ENCODE results near the gene IMMP2L. TPM values are rescaled to one million over a fixed set of nuclear protein-coding genes. Genes with fewer than 3 reads are reported as not detected.
A peak's percentile ranks its signal among the peaks of the same experiment; 100 is the strongest.

The IMMP2L gene
- total RNA-seq, 2 donors from 2014 or later = 7.3 to 7.7 TPM

- no peak for DNase-seq (ENCODE audit: low spot score)
- no peaks in the 10 kb centered on the region for H3K36me3 ChIP-seq
- H3K4me3 ChIP-seq = no peak overlapping the region
- TF ChIP-seq, protein P1, sequence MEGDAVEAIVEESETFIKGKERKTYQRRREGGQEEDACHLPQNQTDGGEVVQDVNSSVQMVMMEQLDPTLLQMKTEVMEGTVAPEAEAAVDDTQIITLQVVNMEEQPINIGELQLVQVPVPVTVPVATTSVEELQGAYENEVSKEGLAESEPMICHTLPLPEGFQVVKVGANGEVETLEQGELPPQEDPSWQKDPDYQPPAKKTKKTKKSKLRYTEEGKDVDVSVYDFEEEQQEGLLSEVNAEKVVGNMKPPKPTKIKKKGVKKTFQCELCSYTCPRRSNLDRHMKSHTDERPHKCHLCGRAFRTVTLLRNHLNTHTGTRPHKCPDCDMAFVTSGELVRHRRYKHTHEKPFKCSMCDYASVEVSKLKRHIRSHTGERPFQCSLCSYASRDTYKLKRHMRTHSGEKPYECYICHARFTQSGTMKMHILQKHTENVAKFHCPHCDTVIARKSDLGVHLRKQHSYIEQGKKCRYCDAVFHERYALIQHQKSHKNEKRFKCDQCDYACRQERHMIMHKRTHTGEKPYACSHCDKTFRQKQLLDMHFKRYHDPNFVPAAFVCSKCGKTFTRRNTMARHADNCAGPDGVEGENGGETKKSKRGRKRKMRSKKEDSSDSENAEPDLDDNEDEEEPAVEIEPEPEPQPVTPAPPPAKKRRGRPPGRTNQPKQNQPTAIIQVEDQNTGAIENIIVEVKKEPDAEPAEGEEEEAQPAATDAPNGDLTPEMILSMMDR (IDR thresholded peaks at IDR 0.05) = no peak
- H3K9me3 ChIP-seq = no peaks in the 10 kb centered on the region
- peak overlapping the region in 1 of 2 donors; percentile 31 for H3K27ac ChIP-seq
- H3K27me3 ChIP-seq = no peaks in the 10 kb centered on the region
- peaks cover 0 to 14% of the 10 kb centered on the region in 2 donors for H3K4me1 ChIP-seq
Measured at GRCh38 chr7:111138586-111138985, 423.7 kb downstream of the IMMP2L start.

DNA sequence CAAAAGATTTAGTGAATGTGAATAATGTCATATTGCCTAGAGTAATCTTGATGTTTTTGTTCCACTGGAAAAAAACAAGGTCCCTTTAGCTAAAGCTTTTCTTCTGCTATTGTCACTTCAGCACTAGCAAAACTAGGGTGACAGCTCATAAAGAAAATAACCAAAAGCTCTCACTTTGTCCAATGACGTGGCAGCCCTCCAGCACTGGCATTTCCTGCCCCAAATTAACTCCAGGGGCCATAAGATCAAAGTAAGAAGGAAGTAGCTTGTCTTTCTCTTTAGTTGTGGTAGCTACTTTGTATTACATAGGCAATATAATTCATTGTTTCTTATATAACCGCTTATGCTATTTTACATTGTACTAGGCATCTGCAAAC is 424.1 kb downstream of the IMMP2L start:
- Histone ChIP-seq H3K4me1 (peaks cover 0 to 14% of the 10 kb centered on the region in 2 donors), H3K9me3 (no peaks in the 10 kb centered on the region), H3K27ac (peak overlapping the region in 1 of 2 donors; percentile 31), H3K4me3 (no peak overlapping the region), H3K36me3 (no peaks in the 10 kb centered on the region), H3K27me3 (no peaks in the 10 kb centered on the region)
- TF ChIP-seq, protein P1 (IDR thresholded peaks at IDR 0.05) = no peak
- DNase-seq (ENCODE audit: low spot score) = no peak

- TF ChIP-seq, protein P1 (IDR thresholded peaks at IDR 0.05) = no peak
- peaks cover 0 to 14% of the 10 kb centered on the region in 2 donors for H3K4me1 ChIP-seq
- H3K36me3 ChIP-seq = no peaks in the 10 kb centered on the region
- no peaks in the 10 kb centered on the region for H3K9me3 ChIP-seq
- DNase-seq (ENCODE audit: low spot score) = no peak
- no peaks in the 10 kb centered on the region for H3K27me3 ChIP-seq
- H3K27ac ChIP-seq = peak overlapping the region in 1 of 2 donors; percentile 31
- no peak overlapping the region for H3K4me3 ChIP-seq
Measured at GRCh38 chr7:111137296-111138192, 424.7 kb downstream of the IMMP2L start.

- DNase-seq (ENCODE audit: low spot score) = no peak
- Histone ChIP-seq H3K4me1 (peaks cover 0 to 4% of the 10 kb centered on the region in 2 donors), H3K27ac (no peak overlapping the region), H3K27me3 (no peaks in the 10 kb centered on the region), H3K36me3 (no peaks in the 10 kb centered on the region), H3K9me3 (no peaks in the 10 kb centered on the region), H3K4me3 (no peak overlapping the region)
- TF ChIP-seq, protein P1 (IDR thresholded peaks at IDR 0.05) = no peak
Measured at GRCh38 chr7:111132833-111133232, 429.5 kb downstream of the IMMP2L start.

DNA sequence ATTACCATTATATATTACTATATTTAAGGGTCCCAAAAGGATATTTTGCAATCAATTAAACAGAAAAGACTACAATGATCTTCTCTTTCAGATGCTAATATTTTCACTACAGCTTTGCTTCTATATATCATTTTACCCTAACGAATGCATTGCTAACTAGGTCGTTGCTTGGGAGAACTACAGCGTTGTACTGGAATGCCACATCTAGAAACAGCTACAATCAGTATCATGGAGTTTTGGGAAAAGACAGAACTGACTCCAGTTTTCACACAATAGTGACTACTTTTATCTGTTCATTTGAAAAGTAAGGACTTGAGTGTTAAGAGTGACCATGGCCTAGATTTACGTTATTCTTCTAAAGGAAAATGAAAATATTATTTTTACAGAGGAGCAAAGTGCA is 432.9 kb downstream of the IMMP2L start:
- H3K27me3 ChIP-seq = no peaks in the 10 kb centered on the region
- H3K4me3 ChIP-seq = no peak overlapping the region
- no peaks in the 10 kb centered on the region for H3K9me3 ChIP-seq
- TF ChIP-seq, protein P1 (IDR thresholded peaks at IDR 0.05) = no peak
- no peaks in the 10 kb centered on the region for H3K4me1 ChIP-seq
- DNase-seq (ENCODE audit: low spot score) = no peak
- no peak overlapping the region for H3K27ac ChIP-seq
- H3K36me3 ChIP-seq = no peaks in the 10 kb centered on the region

Data from right atrium auricular region (tissue), 2 donors.